HL-60 (cell line): ENCODE measurements around the gene RPL19.

Experiments
- POLR2AphosphoS5 ChIP-seq: IDR thresholded peaks from 2 replicates; pipeline ENCODE4 v1.6.1; 2012; ENCODE audit warnings: low read depth
- TF ChIP-seq, protein P1 (sequence below): IDR thresholded peaks from one replicate; pipeline ENCODE4 v1.5.1; 2011; ENCODE audit warnings: low read length, control low read depth, inconsistent platforms; ENCODE audit not compliant: insufficient read depth

DNA sequence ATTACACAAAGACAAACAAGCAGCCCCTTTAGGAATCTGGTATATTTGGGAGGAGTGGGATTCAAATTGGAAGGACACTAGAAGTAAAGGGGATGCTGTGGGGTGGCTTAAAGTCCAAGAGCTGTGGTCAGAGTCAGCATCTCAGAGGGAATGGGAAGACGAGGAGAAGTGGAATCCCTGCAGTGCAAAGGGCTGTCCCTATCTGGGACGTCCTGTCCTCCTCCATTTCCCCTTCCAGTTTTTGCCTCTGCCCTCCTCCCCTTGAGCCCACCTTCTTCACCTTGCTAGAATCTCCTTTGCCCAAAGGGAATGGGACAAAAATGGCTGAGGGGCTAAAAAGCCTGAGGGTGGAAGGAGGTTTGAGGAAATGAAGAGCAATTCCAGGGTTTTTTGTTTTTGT is 44.4 kb upstream of the RPL19 start:
- TF ChIP-seq POLR2AphosphoS5 = no peak
- TF ChIP-seq, protein P1, sequence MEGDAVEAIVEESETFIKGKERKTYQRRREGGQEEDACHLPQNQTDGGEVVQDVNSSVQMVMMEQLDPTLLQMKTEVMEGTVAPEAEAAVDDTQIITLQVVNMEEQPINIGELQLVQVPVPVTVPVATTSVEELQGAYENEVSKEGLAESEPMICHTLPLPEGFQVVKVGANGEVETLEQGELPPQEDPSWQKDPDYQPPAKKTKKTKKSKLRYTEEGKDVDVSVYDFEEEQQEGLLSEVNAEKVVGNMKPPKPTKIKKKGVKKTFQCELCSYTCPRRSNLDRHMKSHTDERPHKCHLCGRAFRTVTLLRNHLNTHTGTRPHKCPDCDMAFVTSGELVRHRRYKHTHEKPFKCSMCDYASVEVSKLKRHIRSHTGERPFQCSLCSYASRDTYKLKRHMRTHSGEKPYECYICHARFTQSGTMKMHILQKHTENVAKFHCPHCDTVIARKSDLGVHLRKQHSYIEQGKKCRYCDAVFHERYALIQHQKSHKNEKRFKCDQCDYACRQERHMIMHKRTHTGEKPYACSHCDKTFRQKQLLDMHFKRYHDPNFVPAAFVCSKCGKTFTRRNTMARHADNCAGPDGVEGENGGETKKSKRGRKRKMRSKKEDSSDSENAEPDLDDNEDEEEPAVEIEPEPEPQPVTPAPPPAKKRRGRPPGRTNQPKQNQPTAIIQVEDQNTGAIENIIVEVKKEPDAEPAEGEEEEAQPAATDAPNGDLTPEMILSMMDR = no peak
